ENCODE results near the gene CUBN.

DNA sequence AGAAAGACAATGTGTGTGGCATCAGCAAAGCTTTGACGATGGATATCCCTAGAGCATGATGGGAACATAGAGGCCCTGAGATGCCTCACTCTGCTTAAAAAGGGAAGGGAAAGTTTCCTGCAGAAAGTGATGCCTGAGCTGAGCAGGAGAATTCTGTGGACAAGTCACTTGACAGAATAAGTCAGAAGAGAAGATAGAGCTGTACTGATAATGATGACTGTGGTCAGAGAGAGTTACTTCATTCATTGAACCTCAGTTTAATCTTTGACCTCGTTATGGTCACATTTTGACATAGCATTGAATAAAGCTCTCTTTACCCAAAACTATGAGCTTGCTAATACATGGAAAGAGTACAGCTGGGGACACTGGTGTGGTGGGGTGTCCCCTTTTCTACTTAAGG, 7.6 kb downstream of the CUBN start:
- TF ChIP-seq, protein P1, sequence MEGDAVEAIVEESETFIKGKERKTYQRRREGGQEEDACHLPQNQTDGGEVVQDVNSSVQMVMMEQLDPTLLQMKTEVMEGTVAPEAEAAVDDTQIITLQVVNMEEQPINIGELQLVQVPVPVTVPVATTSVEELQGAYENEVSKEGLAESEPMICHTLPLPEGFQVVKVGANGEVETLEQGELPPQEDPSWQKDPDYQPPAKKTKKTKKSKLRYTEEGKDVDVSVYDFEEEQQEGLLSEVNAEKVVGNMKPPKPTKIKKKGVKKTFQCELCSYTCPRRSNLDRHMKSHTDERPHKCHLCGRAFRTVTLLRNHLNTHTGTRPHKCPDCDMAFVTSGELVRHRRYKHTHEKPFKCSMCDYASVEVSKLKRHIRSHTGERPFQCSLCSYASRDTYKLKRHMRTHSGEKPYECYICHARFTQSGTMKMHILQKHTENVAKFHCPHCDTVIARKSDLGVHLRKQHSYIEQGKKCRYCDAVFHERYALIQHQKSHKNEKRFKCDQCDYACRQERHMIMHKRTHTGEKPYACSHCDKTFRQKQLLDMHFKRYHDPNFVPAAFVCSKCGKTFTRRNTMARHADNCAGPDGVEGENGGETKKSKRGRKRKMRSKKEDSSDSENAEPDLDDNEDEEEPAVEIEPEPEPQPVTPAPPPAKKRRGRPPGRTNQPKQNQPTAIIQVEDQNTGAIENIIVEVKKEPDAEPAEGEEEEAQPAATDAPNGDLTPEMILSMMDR (IDR thresholded peaks at IDR 0.05 in 4 of 5, conservative IDR thresholded peaks at IDR 0.05 in 1 of 5): no peak
- TF ChIP-seq POLR2A (IDR thresholded peaks at IDR 0.05): no peak

All from gastrocnemius medialis (tissue), 4 donors.